Endometrial microvascular endothelial cells (primary cell): Measurements from ENCODE around the gene NAPA. TPM values are rescaled to one million over a fixed set of nuclear protein-coding genes. Genes with fewer than 3 reads are reported as not detected.
"Not testable (repeated sequence)": the region's sequence is repeated elsewhere in the genome, so short reads cannot be mapped to it uniquely, and the experiment has no call there.

Source experiments
- in situ Hi-C: cut with HindIII; loops from 2 replicates; pipeline ENCODE4 v1.10.0; 2017; ENCODE audit warnings: low sequenced_read_pairs, low pct_unique_long_range_greater_than_20kb; ENCODE audit errors: inconsistent ontology term
- total RNA-seq: library from RNA; depleted of rRNA; stranded (reverse); fragments of >200 nt; gene quantifications from one replicate; pipeline ENCODE4 v1.2.3, GENCODE V29; 2015; ENCODE audit errors: inconsistent ontology term

Gene NAPA
- total RNA-seq, 1 donor from 2014 or later = 138 TPM

DNA sequence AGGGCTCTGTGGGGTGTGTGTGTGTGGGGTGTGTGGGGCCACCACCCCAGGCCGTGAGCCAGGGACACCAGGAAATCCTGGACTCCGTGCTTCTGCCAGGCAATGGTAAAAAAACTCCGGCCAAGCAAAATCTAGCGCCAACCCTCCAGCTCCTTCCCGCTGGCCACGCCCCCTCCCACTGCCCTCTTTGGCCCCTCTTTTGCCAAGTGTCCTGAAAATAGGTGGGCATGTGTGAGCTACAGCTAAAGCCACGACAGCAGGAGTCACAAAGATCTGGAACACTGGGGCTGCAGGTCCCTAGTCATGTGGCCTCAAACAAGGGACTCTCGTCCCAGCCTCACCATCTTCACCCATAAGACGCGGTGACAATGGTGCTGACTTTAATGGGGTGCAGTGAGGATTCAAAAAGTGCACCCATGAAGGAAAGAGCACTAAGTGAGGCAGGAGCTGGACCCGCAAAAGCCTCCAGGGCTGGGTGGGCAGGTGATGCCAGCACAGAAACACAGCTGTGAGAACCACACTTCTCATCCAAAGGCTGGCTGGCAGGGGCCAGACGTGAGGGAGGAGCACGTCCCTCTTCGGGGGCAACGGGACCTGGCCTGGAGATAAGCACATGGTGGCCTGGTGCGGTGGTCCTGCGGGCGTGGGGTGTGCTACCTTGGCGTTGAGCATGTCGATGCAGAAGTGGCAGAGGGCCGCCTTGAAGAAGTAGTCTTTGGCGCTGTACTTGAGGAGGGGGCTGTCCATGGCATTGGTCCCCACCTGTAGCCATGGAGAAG, 23.3 kb downstream of the NAPA start:
- in situ Hi-C loops = no loop called here

DNA sequence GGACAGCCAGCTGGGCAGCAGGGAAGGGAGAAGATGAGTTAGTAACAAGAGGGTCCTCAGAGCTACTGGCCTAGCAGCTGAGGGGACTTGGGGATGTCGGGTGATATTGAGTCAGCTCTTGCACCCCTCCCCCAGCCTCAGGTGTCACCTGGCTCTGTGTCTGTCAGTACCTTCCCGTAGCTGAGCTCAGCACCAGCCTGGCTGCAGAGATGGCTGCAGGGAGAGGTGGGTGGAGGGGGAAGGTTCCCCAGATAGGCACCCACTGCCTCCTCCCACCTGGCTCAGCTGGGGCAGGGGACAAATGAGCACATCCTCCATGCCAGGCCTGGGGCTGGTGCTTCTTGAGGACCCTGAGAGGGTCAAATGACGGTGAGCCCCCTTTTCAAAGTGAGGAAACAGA, 24.0 kb downstream of the NAPA start:
- in situ Hi-C loops = no loop called here

DNA sequence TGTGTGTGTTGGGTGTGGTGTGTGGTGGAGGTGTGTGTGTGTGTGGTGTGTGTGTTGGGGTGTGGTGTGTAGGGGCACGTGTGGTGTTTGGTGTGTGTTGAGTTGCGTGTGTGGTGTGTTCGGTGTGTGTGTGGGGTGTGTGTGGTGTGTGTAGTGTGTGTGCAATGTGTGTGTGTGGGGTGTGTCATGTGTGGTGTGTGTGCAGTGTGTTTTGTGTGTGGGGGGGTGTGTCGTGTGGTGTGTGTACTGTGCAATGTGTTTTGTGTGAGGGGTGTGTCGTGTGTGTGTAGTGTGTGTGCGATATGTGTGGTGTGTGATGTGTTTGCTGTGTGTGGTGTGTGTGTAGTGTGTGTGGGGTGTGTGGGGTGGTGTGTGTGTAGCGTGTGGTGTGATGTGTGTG, 24.8 kb downstream of the NAPA start:
- in situ Hi-C loops = no loop called here

DNA sequence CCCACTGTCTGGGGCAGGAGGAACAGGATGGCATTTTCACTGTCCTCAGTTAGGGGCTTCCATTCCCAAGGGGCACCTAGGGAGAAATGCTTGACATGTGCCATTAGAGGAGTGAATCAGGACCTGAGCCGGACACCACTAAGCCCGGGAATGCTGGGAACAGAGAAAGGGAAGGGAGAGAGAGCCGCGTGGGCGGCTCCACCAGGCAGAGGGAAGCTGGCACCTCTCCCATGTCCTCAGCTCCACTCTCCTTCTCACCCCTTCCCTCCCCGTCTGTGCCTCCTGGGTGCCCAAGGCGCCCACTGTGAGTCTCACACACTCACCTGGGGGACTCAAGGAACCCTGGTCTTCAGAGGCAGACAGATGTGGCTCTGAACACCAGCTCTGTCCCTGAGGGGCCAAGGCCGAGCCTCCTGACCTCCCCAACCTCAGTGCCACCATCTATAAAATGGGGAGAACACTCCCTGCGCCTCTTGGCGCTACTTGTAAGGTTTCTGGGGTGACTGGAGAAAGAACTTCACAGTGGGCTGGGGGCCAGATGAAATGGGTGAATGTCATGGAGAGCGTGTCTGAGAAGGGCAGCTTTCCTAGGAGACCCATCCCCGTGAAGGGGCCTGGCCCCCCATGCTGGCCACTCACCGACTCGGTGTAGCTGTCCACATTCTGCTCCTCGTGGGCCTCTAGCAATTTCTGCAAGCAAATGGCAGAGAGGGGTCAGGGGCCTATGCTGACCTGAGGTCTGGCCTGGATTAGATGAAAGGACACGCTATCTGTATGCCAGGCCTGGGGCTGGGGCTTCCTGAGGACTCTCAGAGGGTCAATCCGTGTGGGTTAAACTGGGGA, 25.6 kb downstream of the NAPA start:
- in situ Hi-C loops = no loop called here

DNA sequence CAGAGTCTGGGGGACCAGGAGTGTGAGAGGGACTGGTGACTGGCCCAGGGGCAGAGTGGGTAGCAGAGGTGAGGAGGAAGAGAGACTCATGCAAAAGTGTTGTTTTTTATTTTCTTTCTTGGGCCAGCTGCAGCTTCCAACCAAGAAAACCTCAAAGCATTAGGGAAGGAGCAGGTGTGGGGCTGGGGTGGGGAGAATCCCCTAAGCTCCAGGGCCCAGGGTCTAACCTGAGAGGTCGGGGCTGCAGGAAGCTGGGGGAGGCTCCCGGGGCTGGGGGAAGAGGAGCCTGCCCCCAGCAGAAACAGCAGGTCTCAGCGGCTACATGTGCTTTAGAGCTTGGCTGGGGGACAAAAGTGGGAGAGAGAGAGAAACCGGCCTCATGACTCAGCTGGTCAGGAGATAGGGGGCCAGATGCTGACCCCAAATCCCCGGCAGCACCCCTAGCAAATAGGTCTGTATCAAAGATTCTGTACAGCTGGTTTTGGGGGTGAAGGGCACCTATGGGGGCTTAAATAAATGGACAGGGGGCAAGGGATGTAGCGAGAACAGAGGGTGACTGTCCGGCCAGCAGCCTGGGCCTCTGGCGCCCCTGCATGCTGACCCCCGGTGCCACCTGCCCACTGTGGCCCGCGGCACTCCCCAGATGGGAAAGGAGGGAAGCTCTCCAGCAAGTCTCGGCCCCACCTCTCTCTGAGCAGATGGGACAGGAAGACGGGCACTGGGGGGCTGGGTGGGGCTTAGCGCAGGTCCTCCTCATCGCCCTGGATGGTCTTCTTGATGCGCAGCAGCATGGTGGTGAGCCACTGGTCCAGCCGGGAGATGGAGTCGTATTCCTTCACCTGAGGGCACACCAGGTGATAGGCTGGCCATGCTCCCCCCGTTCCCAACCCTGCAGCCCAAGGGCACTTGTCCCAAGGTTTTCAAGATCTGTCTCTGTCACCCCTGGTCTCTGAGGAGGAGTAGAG, 27.0 kb downstream of the NAPA start:
- in situ Hi-C loops = no loop called here

DNA sequence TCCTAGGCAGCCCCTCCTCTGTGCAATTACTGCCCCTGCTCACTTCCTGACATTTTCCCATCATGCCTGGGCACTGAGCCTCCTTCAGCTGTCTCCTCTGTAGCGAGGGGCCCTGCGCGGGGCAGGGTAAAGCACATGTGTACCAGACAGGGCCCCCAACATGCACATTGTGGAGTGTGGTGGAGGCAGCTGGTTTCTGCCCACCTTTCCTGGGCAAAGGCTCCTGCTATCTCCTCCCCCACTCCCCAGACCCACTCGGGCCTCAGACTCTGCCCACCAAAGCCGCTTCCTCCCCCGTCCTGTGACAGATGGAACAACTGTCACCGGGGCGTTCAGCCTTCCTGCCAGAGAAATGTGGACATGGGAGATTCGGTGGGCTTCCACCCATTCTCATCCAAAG, 28.0 kb downstream of the NAPA start:
- in situ Hi-C loops = no loop called here

DNA sequence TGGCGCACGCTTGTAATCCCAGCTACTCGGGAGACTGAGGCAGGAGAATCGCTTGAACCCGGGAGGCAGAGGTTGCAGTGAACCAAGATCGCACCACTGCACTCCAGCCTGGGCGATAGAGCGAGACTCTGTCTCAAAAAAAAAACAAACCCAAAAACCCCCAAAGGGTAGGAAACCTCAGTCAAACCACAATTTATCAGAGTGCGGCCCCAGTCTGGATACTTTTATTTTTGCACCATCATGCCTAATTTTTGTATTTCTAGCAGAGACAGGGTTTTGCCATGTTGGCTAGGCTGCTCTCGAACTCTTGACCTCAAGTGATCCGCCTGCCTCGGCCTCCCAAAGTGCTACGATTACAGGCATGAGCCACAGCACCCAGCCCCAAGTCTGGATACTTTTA, 28.6 kb downstream of the NAPA start:
- in situ Hi-C loops = not testable (repeated sequence)

DNA sequence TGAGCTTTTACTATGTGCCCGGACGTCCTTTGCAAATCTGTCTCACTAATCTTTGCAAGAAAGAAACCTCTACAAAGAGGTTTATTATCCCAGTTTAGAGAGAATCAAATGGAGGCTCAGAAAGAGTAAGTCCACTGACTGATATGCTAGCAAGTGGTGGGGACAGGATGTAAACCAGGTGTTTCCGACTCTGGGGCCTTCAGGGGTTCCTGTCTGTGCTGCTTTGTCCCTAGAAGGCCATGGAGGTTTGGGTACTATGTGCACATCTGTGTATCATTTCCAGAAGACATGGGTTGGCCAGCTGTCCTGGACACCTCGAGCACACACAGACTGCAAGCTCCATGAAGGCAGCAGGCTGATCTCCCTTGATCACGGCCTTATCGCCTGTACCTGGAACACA, 29.7 kb downstream of the NAPA start:
- in situ Hi-C loops = no loop called here

DNA sequence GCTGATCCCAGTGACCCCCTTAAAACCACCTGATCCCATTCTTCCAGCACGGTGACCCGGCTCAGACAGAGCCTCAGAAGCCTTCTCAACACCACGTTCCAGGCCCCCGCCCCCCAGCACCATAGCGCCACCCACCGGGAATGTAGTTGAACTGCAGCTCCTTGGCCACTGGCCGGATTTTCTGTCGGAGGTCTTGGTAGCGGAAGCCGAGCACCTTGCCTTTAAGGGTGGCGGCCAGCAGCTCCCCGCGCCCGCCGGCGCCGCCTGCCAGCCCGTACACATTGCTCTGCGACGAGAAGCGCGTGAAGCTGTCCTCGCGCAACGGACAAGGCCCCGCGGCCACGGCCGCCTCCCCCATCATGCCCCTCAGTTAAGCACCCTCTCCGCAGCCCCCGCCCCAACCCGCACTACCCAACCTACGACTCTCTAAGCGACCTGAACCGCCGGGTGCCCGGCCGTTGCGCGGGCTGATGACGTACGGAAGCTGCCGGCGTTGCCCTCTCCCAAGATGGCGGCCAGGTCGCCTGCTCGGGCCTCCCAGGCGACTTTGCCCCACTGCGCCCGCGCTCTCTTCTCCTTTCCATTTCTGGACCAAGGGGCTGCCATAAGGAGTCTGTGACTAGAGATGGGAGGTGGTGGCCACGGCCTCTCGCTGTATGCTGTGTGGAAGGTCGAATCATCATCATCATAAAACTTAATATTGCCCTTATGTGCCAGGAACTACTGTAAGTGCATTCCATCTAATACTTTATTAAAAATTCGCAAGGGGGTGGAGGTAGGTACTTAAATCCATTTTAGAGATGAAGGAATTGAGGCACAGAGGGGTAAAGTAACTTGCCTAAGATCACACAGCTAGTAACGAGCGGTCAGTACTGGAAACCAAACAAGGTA, 30.8 kb downstream of the NAPA start, which contains the start of gene KPTN:
KPTN (minus strand) TSS at position 420 of the 891 bp plus-strand sequence; CDS start at position 361, 59 bp downstream.
- in situ Hi-C loops = no loop called here

DNA sequence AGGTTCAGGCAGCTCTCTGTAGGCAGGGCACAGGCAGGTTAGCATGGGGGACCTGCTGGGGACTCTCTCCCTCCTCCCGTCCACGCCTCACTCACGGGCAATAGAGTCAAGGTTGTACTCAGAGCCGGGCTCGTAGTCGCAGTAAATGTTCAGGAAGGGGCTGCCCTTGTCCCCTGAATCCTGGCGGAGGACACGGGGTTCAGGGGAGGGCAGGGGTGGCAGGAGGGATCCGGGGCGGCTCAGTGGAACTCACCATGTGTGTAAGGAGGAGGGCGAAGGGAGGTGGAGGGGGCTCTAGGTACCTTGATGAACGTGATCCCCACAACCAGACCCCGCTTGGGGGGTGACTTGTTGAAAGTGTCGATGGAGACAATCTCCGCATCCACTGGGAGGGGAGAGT, 31.7 kb downstream of the NAPA start:
- in situ Hi-C loops = no loop called here

DNA sequence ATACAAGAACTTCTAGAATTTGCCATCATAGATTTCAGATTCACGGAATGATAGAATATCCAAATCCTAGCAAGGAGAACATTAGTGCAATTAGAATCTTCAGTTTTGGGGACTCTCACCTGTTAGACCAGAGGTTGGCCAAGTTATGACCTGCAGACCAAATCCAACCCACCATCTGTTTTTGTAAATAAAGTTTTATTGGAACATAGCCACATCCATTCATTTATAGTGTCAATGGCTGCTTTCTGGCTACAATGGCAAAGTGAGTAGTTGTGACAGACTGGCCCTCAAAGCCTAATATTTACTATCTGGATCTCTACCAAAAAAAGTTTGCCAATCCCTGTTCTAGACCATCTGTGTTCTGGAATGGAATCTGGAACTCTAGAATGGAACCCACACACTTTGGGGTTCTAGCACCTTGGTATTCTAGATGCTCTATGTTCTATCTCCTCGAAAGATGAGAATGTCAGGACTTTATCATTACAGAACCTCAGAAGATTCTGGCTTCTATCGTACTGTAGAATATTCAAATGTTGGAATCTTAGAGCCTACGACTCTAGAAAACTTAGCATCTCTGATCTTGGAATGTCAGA, 33.3 kb downstream of the NAPA start:
- in situ Hi-C loops = no loop called here

DNA sequence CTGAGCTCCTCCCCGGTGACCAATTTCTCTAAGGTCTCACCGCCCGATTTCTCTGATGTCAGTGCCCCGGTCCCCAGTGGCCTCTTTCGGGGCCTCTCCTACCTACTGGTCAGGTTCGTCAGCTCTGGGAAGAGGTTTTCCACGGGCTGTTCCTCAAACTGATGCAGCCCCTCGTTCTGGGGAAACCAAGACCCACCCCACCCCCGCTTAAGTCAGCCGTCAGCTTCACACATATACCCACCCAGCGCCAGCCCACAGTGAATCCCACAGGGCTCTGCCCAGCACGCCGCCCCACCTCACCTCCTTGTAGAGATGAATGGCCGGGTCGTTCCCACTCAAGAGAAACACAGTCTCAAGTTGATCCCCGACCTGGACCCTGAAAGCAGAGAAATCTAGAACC, 34.2 kb downstream of the NAPA start:
- in situ Hi-C loops = no loop called here

DNA sequence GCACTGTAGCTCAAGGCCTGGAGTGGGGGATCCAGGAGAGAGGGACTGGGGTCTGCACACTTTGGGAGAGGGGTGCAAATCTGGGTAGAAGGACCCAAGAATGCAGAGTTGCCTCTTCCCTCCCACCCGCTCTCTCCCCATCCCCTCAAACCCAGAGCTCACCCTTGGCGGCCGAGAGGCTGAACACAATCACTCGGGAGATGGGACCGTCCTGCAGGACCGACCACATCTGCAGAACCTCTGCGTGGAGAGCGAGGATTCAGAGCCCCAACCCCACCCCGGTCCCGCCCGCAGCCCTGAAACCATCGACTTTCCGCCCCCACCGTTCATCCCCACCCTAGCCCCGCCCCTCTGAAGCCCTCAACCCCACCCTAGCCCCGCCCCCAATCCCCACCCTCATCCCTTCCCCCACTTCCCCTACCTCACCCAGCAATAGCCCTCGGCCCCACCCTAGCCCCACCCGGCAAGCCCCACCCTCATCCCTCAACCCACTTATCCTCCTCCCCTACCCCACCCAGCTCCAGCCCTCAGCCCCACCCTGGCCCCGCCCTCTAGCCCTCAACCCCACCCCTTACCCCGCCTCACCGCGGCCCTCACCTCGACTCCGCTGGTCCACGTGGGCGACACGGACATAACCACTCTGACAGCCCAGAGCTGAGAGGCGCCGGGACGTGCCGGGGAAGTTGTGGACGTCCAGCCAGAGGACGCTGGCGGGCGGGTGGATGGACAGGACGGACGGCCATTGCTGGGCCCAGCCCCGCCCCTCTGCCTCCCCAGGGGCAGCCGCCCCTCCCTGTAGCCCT, 35.0 kb downstream of the NAPA start:
- in situ Hi-C loops = no loop called here

DNA sequence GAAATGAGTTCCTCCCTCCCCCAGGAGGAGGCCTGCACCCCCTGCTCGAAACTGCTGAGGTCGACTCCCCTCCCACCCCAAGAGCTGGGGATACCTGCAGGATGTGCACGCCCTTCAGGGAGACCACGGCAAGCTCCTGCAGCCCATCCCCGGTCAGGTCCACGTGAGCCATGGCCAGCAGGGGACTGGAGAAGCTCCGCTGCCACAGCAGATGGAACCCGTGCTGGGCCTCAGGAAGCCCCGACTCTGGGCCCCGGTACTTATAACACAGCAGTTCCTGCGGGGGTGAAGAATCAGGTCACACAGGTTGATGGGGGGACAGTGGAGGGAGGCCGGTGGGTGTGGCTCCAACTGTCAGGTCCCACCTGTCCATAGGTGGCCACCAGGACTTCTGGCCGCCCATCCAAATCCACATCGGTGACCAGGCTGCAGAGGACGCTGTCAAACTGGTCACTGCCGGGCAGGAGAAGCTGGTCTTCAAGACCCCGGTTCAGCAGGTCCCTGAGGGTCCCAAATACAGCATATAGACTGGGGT, 38.4 kb downstream of the NAPA start:
- in situ Hi-C loops = no loop called here

DNA sequence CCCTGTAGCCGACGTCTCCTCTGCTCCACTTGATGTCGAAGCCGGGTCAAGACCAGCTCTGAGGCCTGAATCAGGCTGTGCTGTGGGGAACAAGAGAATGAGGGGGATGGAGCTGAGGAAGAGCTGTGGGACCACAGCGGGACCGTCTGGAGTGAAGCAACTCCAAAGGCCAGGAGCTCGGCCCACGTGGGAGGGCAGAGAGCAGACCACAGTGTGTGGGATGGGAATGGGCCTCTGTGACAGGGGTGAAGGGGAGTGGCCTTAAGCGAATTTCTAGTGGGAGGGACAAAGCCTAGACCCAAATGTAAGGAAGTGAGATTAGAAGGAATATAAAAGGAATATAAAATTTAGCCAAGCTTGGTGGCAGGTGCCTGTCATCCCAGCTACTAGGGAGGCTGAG, 39.4 kb downstream of the NAPA start:
- in situ Hi-C loops = no loop called here

DNA sequence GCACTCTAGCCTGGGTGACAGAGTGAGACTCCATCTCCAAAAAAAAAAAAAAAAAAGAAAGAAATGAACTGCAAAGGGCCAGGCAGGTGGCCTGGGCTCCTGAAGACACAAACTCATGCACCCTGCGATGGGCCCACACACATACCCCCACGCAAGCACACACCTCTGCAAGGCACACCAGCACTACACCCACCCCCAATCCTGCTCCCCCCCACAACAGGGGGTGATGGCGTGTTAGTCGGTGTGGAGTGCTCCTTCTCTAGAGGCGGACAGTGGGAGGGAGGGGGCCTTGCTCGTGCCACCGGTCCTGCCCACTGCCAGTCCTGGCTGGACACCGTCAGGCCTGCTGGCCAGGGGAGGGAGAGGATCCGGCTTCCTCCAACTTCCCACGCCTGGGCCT, 41.5 kb downstream of the NAPA start:
- in situ Hi-C loops = no loop called here
